GM10847 (cell line): Measurements from ENCODE around the gene MLIP.

Experiments
- POLR2A ChIP-seq: IDR thresholded peaks from 2 replicates; pipeline ENCODE4 v1.6.1; 2011; ENCODE audit not compliant: insufficient read length; ENCODE audit errors: extremely low read depth

The MLIP gene, protein sequence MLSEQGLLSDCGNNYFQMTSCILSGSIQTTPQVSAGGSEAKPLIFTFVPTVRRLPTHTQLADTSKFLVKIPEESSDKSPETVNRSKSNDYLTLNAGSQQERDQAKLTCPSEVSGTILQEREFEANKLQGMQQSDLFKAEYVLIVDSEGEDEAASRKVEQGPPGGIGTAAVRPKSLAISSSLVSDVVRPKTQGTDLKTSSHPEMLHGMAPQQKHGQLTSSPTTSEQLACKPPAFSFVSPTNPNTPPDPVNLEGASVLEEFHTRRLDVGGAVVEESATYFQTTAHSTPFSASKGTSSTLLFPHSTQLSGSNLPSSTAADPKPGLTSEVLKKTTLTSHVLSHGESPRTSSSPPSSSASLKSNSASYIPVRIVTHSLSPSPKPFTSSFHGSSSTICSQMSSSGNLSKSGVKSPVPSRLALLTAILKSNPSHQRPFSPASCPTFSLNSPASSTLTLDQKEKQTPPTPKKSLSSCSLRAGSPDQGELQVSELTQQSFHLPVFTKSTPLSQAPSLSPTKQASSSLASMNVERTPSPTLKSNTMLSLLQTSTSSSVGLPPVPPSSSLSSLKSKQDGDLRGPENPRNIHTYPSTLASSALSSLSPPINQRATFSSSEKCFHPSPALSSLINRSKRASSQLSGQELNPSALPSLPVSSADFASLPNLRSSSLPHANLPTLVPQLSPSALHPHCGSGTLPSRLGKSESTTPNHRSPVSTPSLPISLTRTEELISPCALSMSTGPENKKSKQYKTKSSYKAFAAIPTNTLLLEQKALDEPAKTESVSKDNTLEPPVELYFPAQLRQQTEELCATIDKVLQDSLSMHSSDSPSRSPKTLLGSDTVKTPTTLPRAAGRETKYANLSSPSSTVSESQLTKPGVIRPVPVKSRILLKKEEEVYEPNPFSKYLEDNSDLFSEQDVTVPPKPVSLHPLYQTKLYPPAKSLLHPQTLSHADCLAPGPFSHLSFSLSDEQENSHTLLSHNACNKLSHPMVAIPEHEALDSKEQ

DNA sequence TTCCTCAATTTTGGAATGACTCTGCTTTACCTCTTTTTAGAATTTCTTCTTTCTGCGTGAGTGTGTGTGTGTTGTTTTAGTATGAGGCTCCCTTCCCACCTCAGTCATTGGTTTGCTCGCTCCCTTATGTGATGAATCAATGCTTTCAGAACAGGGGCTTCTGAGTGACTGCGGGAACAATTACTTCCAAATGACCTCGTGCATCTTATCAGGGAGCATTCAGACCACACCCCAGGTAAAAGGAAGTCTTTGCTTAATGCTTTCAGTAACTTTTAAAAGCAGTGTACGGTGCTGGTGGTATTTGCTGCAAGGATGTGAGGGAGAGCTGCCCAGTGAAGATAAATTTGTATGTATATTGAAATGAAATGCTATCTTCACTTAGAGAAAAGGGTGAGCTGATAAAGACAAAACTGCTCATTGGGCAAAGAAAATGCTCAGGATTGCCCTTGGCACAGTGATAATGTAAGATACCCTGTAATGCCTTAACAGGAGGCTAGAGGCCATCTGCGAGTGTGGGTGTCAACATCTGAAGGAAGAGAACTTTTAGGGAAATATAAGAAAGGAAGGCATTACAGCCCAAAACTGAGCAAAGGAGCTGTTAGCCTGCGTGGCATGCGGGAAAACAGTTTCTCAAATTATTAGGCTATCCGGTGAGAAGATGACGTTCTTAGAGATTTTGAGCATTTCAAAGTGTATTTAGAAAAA is at the start of gene MLIP:
TSS of gene MLIP (plus strand) at position 103 of the 705 bp plus-strand sequence. CDS start at position 140, 37 bp downstream.
- no peak for TF ChIP-seq POLR2A

DNA sequence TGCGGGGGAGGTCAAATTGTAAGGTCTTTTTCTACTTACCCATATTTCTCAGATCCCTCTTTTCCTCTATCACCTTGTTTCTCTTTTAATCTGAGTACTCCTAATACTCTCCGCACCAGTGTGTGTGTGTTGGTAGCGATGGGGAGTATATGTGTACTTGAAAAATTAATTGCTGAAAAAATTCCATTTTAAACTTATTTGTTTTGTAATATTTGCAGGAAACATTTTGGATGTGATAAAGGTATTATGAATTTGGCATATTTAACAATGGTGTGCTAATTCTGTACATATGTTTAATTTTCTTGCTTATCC is 48.1 kb upstream of the MLIP start:
- no peak for TF ChIP-seq POLR2A

DNA sequence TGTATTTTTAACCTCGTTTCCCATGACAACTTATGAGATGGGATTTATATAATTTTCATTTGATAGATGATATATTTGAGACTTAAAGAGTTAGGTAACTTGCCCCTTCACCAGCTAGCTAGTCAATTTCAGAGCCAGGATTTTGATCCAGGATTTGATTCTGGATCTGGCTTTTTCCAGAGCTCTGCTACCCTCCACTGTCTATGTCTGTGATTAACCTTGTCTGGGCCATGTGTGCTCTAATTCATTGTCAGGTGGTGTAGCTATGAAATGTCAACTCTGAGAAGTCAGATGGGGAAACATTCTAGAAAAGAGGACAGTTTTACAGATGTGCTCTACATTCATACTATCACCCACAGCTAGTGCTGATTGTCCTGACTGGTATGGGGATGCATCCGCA is 42.5 kb upstream of the MLIP start:
- TF ChIP-seq POLR2A = no peak

DNA sequence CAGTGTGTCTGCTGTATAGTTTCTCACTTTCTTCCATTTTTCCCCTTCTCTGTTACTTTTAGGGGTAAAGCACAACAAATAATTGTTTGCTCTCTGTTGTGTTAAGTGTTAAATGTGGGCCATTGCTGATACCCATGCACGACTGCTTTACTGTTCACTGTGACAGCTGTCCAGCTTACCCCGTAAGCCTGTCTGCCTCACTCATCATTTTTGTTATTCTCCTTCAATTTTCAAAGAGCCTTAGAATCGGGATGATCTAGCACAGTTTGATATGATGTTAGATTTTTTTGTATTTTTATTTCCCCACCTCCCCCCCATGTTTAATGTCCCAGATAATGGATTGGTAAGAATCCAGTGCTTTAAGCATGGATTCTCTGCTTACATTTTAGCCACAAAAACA is 41.2 kb upstream of the MLIP start:
- no peak for TF ChIP-seq POLR2A

DNA sequence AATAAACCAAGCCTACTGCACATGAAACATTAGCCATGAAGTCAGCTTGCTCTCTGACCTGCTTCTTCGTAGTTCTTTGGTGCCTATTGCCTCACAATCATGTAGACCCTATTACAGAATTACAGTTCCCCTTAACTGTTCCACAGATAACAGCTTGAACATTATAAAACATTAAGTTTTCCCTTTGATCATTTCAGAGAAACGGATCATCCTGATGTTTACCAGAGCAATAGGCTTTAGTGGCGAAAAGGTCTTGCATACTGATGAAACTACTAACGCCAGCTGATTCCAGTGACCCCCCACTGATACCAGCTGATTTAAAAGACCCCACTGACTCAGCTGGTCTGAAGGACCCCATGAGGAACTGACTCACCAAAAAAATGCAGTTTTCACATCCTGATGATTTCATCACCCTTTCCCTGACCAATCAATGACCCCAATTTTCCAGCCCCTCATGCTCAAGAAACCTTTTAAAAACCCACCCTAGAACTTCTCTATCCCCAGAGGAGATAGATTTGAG is 39.4 kb upstream of the MLIP start:
- TF ChIP-seq POLR2A = no peak

DNA sequence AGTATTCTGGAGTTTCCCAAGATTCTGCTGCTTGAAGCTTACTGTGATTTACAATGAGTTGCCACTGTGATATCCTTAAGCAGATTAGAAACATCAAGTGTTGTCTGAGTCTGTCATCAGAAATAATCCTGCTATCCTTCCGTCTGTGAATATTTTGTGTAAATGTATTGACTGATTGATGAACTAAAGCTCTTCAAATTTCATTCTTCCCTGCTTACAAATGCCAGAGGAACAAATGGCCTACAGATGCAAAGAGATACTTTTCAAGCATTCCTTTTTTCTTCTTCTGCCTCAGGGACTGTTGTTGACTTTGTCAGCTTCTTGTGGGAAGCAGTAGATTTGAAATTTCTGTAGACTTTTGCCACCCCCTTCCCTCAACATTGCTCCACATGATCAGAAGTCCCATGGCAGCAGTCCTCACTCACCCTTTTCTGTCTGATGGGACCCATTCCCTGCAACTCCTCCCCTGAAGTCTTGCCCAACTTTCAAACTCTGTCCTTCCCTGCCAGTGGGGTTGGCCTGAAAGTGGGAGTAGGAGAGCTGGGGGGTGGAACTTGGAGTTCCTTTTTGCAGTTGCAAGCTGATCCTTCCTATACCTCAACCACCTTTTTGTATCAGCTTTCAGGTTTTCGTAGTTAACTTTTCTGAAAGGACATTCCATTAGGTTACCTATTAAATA is 38.5 kb upstream of the MLIP start:
- no peak for TF ChIP-seq POLR2A

DNA sequence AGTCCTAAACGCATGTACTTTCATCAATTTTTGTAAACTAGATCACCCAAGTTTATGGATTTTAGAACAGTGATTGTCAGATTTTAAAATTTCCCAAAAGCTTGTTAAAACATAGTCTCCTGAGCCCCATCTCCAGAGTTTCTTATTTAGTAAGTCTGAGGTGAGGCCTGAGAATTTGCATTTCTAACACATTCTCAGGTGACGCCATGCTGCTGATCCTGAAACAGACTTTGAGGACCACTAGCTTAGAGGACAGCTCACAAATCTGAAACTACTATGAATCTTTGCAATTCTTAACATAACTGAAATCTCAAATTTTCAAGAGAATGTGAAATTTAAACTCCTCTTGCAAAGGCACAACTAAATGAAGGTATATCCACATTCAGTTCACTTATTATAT is 37.8 kb upstream of the MLIP start:
- TF ChIP-seq POLR2A = no peak

DNA sequence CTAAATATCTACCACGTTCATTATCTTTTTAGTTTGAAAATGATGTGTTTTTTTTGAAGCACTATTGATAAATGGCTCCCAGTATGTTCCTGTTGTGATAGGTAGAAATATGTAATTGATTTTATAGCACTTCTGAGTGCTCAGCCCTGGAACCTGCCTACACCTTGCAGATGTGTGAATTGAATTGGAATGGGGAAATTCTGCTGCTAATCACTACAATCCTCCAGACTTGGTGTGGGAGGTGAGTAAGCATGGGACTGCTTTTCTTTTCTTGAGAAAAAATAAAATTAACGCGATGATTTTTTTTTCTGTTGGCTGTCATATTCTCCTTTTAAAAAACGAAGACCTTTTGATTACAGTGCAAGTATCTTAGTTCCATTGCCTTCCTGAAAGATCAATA is 37.1 kb upstream of the MLIP start:
- no peak for TF ChIP-seq POLR2A

DNA sequence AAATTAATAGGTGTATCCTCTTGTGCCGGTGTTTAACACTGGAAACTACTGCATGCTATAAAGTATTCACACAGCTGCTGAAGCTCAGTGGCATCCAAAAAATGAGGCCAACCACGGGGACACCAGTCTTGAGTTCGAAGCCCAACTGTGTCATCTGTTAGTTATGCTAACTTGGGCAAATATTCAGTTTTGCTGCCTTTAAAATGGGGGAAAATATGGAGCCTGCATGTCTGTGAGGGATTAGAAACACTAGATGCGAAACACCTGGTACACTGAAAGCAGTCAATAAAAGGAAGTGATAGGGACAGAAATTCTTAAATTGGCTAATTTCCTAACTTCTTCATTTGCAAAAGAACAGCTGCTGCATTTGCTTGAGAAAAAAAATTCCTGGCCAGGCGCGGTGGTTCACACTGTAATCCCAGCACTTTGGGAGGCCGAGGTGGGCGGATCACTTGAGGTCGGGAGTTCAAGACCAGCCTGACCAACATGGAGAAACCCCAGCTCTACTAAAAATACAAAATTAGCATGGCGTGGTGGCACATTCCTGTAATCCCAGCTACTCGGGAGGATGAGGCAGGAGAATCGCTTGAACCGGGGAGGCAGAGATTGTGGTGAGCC is 36.6 kb upstream of the MLIP start:
- TF ChIP-seq POLR2A = no peak

DNA sequence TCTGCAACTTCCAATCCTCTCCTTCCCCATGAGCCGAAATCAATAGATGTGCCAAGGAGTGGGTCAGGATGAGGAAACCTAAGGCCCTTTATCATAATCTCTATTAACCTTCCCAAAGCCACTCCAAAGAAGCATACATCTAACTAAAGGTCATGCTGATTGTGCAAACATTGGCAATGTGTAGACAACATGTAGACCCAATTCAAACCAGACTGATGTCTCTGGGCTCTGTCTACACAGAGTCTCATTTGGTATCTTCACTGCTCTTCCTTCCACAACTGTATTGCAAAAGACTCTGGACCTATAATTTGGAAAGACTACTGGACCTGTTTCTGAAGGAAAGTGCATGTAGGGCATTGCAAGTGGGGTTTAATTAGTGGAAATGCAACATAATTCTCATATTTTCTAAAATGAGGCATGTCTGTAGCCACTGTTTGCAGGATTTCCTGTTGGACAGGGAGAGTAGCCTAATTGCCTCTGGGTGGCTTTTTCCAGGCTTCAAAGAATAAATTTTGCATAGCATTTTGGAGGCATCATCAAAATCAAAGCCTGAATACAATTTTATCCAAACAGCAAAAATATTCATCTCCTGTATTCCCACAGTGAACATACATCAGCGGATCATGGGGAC is 35.0 kb upstream of the MLIP start:
- no peak for TF ChIP-seq POLR2A

DNA sequence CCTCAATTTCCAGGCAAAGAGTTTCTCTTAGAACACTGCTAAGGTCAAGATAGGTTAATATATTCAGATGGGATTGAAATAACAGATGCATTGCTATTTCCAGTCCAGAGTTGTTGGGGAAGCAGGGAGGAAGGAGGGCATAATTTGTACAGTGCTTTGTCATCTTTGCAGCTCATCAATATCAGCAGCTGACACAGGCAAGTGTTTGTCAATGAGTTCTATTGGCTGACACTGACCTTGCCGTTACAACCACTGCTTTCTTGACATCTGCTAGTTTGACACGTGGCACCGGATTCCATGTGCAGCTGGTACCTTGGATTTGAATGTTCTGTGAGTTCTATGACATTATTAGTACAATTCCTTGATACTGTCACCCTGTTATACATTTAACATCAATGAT is 28.0 kb upstream of the MLIP start:
- no peak for TF ChIP-seq POLR2A

DNA sequence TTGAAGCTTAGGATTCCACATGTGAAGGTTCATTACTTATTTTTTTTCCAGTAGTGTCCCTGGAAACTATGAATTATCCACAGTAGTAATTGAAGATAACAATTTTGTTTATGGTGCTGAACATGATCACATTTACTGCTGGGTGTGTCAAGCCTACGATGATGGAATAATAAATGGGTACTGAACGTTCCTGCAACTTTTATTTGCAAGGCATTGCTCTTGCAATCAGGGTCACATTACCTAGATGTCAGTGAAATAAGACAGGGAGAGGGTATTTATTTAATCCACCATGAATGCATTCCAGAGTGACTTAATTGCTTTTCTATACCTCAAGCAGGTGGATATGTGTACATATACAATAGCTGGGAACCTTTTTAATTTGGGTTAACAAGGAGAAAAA is 27.0 kb upstream of the MLIP start:
- no peak for TF ChIP-seq POLR2A

DNA sequence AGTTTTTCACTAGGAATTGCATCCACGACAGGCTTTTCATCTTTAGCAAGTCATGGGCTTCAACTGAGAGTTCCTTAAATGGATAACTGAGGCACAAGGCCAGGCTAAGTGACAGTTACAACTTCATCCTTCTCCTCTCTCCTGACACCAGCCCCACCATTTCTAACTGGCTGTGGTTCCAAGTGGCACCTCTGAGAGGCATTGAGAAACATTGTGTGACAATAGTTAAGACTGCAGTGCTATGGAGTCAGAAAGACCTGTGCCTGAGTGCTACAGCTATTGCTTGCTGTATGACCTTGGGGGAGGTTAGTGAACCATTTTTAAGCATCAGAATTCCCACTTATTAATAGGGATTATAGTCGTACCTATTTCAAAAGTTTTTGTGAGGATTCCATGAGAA is 26.2 kb upstream of the MLIP start:
- no peak for TF ChIP-seq POLR2A

DNA sequence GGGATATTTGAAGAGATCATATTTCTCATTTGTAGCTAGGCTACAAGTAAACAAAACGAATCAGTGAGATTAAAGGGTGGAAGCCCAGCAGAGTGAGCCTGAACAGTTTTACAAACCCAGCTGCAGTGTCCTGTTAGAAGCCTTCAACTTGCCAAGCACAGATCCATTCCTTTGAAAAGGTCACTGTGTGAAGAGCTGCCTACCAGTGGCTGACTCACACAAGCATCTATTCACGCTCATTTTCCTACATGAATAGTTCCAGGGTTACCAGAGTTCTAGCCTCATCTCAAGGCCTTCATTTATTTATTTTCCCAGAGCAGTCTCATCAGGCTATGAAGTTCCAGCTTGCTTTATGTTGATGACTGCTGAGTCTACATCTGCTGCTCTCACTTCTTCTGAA is 25.7 kb upstream of the MLIP start:
- TF ChIP-seq POLR2A = no peak
